Suprapubic skin (tissue), 3 donors: Measurements from ENCODE around the gene KIF12.

ENCODE experiments used
- POLR2A ChIP-seq, 2 donors: fragments of 450-650 bp; IDR thresholded peaks; one replicate each; pipeline ENCODE4 v1.6.1; 2017; ENCODE audit warnings: antibody characterized with exemption in 2 of 2, mild to moderate bottlenecking in 2 of 2, moderate library complexity in 2 of 2
- TF ChIP-seq, protein P1 (sequence below), 2 donors: fragments of 200-600 bp in 1 of 2; fragments of 450-650 bp in 1 of 2; sonication (generic) in 1 of 2; IDR thresholded peaks; one replicate each; pipeline ENCODE4 v1.5.1; 2016 to 2019; ENCODE audit warnings: antibody characterized with exemption in 2 of 2, mild to moderate bottlenecking in 1 of 2, moderate library complexity in 1 of 2

DNA sequence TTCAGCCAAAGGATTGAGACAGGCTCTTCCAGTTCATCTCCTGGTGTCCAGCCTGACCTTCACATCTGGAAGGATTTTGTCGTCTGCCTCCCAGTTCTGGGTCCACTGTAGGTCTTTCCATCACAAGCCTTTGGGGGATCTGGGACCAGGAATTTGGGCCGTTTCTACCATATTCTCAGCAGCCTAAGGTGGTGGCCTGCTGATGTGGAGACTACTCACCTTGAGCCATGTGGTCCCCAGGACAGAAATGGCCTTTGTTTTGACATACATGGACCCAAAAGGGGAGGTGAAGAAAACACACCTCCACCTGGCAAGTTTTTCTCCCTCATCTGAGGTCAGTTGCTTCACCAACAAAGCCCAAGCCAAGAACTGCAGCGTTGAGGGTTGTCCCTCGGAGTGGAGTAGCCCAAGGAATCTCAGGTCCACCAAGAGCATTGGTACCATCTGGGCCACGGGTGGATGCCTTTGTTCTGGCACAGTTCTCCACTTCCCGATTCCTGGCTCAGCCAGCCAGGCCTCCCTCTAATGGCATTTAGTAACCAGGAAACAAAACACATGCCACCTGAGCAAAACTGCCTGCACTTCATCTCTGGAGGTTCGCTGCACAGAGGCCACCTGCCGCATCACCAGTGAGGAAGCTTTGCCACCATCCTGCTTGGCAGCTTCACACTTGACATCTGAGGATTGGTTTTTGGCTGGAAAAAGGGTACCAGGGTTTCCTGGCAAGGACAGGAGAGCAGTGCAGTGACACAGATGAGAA is 45.7 kb downstream of the KIF12 start:
- TF ChIP-seq, protein P1, sequence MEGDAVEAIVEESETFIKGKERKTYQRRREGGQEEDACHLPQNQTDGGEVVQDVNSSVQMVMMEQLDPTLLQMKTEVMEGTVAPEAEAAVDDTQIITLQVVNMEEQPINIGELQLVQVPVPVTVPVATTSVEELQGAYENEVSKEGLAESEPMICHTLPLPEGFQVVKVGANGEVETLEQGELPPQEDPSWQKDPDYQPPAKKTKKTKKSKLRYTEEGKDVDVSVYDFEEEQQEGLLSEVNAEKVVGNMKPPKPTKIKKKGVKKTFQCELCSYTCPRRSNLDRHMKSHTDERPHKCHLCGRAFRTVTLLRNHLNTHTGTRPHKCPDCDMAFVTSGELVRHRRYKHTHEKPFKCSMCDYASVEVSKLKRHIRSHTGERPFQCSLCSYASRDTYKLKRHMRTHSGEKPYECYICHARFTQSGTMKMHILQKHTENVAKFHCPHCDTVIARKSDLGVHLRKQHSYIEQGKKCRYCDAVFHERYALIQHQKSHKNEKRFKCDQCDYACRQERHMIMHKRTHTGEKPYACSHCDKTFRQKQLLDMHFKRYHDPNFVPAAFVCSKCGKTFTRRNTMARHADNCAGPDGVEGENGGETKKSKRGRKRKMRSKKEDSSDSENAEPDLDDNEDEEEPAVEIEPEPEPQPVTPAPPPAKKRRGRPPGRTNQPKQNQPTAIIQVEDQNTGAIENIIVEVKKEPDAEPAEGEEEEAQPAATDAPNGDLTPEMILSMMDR (IDR thresholded peaks at IDR 0.05), result no peak
- no peak for TF ChIP-seq POLR2A (IDR thresholded peaks at IDR 0.05)
